B cell (primary cell): ENCODE results near the gene EDDM3A. TPM values are rescaled to one million over a fixed set of nuclear protein-coding genes. Genes with fewer than 3 reads are reported as not detected.

Experiments
- ATAC-seq: fragments of 200-7000 bp; cut with Tn5 transposase; one replicate; pipeline ENCODE4 v1.10.0; 2021; ENCODE audit warnings: low read depth, mild to moderate bottlenecking, moderate number of reproducible peaks, moderate library complexity
- CTCF ChIA-PET: fragments of 350-600 bp; sonication (Branson Sonifier 250); formaldehyde crosslinking; loops from one replicate; lab custom pipeline; 2021; ENCODE audit warnings: antibody characterized with exemption, inconsistent platforms; lab: Charles Lee
- POLR2A ChIA-PET: fragments of 350-600 bp; sonication (Branson Sonifier 250); formaldehyde crosslinking; loops from one replicate; lab custom pipeline; 2021; ENCODE audit warnings: antibody characterized with exemption; lab: Charles Lee
- DNase-seq: peaks from one replicate; pipeline ENCODE4 v3.0.0; 2013
- H2AFZ ChIP-seq: 2 replicates; pipeline ENCODE4 v1.6.1; 2012; ENCODE audit warnings: mild to moderate bottlenecking, low read depth, low read length; ENCODE audit not compliant: insufficient read depth, poor library complexity, severe bottlenecking
- H3K27ac ChIP-seq, 2 donors: 1 replicate in 1 of 2; 2 replicates in 1 of 2; pipeline ENCODE4 v1.5.1; 2012 to 2013; ENCODE audit warnings: low read length in 2 of 2, mild to moderate bottlenecking in 2 of 2, moderate library complexity in 1 of 2
- H3K27me3 ChIP-seq, 4 experiments: fragments of 200-600 bp in 1 of 4; sonication (generic) in 1 of 4; replicated peaks in 1 of 4; 1 replicate in 2 of 4; 2 replicates in 2 of 4; pipeline versions ENCODE4 v1.6.1 to v1.7.0; 2013 to 2016; ENCODE audit warnings: low read length in 3 of 4, mild to moderate bottlenecking in 2 of 4, mixed read lengths in 1 of 4, moderate library complexity in 1 of 4; ENCODE audit not compliant: insufficient read depth in 4 of 4, control insufficient read depth in 3 of 4; ENCODE audit errors: control extremely low read depth in 1 of 4
- H3K36me3 ChIP-seq, 2 experiments: replicated peaks in 1 of 2; 1 replicate in 1 of 2; 2 replicates in 1 of 2; pipeline versions ENCODE4 v1.6.1 to v1.7.1; 2013; ENCODE audit warnings: low read length in 1 of 2; ENCODE audit not compliant: insufficient read depth in 2 of 2, control insufficient read depth in 1 of 2; ENCODE audit errors: control extremely low read depth in 1 of 2, extremely low read depth in 1 of 2
- H3K4me1 ChIP-seq, 2 donors: fragments of 200-600 bp in 1 of 2; sonication (generic) in 1 of 2; 1 replicate in 1 of 2; 2 replicates in 1 of 2; pipeline versions ENCODE4 v1.5.1 to v1.6.1; 2013 to 2017; ENCODE audit warnings: low read length in 2 of 2; ENCODE audit not compliant: control insufficient read depth in 2 of 2, insufficient read depth in 2 of 2
- H3K4me2 ChIP-seq: replicated peaks from 2 replicates; pipeline ENCODE3; 2012; ENCODE audit warnings: mild to moderate bottlenecking, low read depth, low read length; ENCODE audit not compliant: poor library complexity, severe bottlenecking
- H3K4me3 ChIP-seq, 5 experiments: fragments of 200-600 bp in 1 of 5; sonication (generic) in 1 of 5; 1 replicate in 3 of 5; 2 replicates in 2 of 5; pipeline versions ENCODE4 v1.5.1 to v1.7.0; 2011 to 2016; ENCODE audit warnings: low read length in 4 of 5, mild to moderate bottlenecking in 4 of 5, low read depth in 2 of 5, control low read depth in 1 of 5, moderate library complexity in 1 of 5; ENCODE audit not compliant: insufficient read depth in 1 of 5; ENCODE audit errors: control extremely low read depth in 1 of 5, extremely low read depth in 1 of 5
- H3K79me2 ChIP-seq: fragments of 200-600 bp; sonication (generic); one replicate; pipeline ENCODE4 v1.6.0; 2016; ENCODE audit warnings: low read length; ENCODE audit not compliant: control insufficient read depth, insufficient read depth
- H3K9ac ChIP-seq: fragments of 200-600 bp; sonication (generic); 2 replicates; pipeline ENCODE4 v1.6.1; 2017; ENCODE audit warnings: mild to moderate bottlenecking, low read length, moderate library complexity
- H3K9me3 ChIP-seq, 3 donors: one replicate each; pipeline versions ENCODE4 v1.6.1 to v1.7.1; 2013; ENCODE audit warnings: low read length in 2 of 3; ENCODE audit not compliant: control insufficient read depth in 2 of 3, insufficient read depth in 1 of 3; ENCODE audit errors: control extremely low read depth in 1 of 3
- H4K20me1 ChIP-seq: 2 replicates; pipeline ENCODE4 v1.6.0; 2012; ENCODE audit warnings: mild to moderate bottlenecking, low read length; ENCODE audit not compliant: insufficient read depth, control insufficient read depth, poor library complexity, severe bottlenecking
- H3K27ac Mint-ChIP-seq: one replicate; pipeline ENCODE4 v1.8.0; 2021; ENCODE audit warnings: mixed read lengths
- H3K27me3 Mint-ChIP-seq: one replicate; pipeline ENCODE4 v1.8.0; 2021; ENCODE audit warnings: mixed read lengths
- H3K4me1 Mint-ChIP-seq: one replicate; pipeline ENCODE4 v1.8.0; 2021; ENCODE audit warnings: mixed read lengths
- H3K4me3 Mint-ChIP-seq: one replicate; pipeline ENCODE4 v1.8.0; 2021; ENCODE audit warnings: mixed read lengths
- H3K9me3 Mint-ChIP-seq: one replicate; pipeline ENCODE4 v1.8.0; 2022; ENCODE audit warnings: mixed read lengths; ENCODE audit not compliant: insufficient read depth
- EZH2 ChIP-seq: IDR thresholded peaks from 2 replicates; pipeline ENCODE4 v1.6.1; 2012; ENCODE audit warnings: borderline replicate concordance, low read depth, mild to moderate bottlenecking, moderate library complexity, low read length; ENCODE audit not compliant: insufficient read depth, poor library complexity, severe bottlenecking
- WGBS: methylation state at CpG from one replicate; pipeline ENCODE4 v1.1.5; 2013; ENCODE audit warnings: missing lambda C conversion rate; ENCODE audit not compliant: insufficient coverage; 5-methylcytosine and 5-hydroxymethylcytosine counted together
- intact Hi-C: fragments of 100-400 bp; cut with micrococcal nuclease; formaldehyde crosslinking; loops from one replicate; pipeline ENCODE4 v1.10.0; 2022
- polyA plus RNA-seq: library from polyadenylated mRNA; depleted of rRNA; stranded (reverse); fragments of >200 nt; gene quantifications from 2 replicates; pipeline ENCODE4 v1.2.3, GENCODE V29; 2012
- total RNA-seq, 2 donors: library from RNA; stranded (reverse); fragments of 120-200 nt in 1 of 2; gene quantifications; 1 replicate in 1 of 2; 2 replicates in 1 of 2; pipeline versions ENCODE4 v1.2.3 to v1.2.4, GENCODE V29; 2013 to 2022
- TF ChIP-seq, protein P1 (sequence below): fragments of 200-600 bp; IDR thresholded peaks from one replicate; pipeline ENCODE4 v1.8.0; 2022; ENCODE audit warnings: antibody characterized with exemption, mild to moderate bottlenecking

Gene EDDM3A
- total and polyA plus RNA-seq, 2 donors (not counting 1 experiment from before 2014, with no cell fraction given) = not detected

DNA sequence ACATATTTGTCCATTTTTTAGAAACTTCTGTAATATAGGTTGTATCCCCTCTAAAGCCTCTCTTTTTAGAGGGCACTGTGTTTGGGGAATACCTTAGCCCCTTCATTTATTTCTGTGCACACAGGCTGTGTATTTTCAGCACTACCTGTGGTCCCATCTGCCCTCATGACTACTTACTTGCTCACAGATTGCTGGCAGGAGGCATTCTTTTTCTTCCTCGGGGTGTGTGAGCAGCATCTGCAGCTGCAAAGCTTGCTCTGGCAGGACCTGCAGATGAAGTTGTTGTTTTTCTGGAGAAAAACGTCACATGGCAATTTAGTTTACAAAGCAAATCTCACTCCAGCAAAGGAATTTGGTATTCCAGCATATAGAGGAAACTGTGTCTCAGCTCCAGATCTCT lies 32.8 kb upstream of the EDDM3A start:
- no peaks in the 10 kb centered on the region for H3K36me3 ChIP-seq
- TF ChIP-seq EZH2 = no peak
- TF ChIP-seq, protein P1, sequence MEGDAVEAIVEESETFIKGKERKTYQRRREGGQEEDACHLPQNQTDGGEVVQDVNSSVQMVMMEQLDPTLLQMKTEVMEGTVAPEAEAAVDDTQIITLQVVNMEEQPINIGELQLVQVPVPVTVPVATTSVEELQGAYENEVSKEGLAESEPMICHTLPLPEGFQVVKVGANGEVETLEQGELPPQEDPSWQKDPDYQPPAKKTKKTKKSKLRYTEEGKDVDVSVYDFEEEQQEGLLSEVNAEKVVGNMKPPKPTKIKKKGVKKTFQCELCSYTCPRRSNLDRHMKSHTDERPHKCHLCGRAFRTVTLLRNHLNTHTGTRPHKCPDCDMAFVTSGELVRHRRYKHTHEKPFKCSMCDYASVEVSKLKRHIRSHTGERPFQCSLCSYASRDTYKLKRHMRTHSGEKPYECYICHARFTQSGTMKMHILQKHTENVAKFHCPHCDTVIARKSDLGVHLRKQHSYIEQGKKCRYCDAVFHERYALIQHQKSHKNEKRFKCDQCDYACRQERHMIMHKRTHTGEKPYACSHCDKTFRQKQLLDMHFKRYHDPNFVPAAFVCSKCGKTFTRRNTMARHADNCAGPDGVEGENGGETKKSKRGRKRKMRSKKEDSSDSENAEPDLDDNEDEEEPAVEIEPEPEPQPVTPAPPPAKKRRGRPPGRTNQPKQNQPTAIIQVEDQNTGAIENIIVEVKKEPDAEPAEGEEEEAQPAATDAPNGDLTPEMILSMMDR = no peak
- no peak overlapping the region for H3K4me3 ChIP-seq
- peak overlapping the region; percentile 80 for H3K27ac Mint-ChIP-seq
- H3K4me1 ChIP-seq = peaks cover 16 to 51% of the 10 kb centered on the region in 2 donors
- H4K20me1 ChIP-seq = no peaks in the 10 kb centered on the region
- H3K9ac ChIP-seq = no peak overlapping the region
- peaks cover 3% of the 10 kb centered on the region for H3K9me3 Mint-ChIP-seq
- CTCF ChIA-PET = interaction anchor here (0.9 to 3.8 kb wide), 4 partner anchors 12 to 143 kb away, joined by 3 to 15 read pairs (median 9); no protein-coding TSS in a partner anchor
- H3K4me1 Mint-ChIP-seq = peaks cover 46% of the 10 kb centered on the region
- H3K4me3 Mint-ChIP-seq = peak overlapping the region; percentile 8
- H3K9me3 ChIP-seq = peaks cover 0 to 8% (median 2%) of the 10 kb centered on the region in 3 donors
- peak overlapping the region in 1 of 2 donors; percentile 51 for H3K27ac ChIP-seq
- ATAC-seq = no peak
- no peak for DNase-seq
- H3K27me3 Mint-ChIP-seq = no peaks in the 10 kb centered on the region
- WGBS = 40% methylated on average over 1 of the region's 2 CpGs
- POLR2A ChIA-PET = no interaction called here
- peak overlapping the region; percentile 52 for H2AFZ ChIP-seq
- no peaks in the 10 kb centered on the region for H3K27me3 ChIP-seq
- intact Hi-C loops = no loop called here
- H3K4me2 ChIP-seq = peak overlapping the region; percentile 24
- H3K79me2 ChIP-seq = no peaks in the 10 kb centered on the region

DNA sequence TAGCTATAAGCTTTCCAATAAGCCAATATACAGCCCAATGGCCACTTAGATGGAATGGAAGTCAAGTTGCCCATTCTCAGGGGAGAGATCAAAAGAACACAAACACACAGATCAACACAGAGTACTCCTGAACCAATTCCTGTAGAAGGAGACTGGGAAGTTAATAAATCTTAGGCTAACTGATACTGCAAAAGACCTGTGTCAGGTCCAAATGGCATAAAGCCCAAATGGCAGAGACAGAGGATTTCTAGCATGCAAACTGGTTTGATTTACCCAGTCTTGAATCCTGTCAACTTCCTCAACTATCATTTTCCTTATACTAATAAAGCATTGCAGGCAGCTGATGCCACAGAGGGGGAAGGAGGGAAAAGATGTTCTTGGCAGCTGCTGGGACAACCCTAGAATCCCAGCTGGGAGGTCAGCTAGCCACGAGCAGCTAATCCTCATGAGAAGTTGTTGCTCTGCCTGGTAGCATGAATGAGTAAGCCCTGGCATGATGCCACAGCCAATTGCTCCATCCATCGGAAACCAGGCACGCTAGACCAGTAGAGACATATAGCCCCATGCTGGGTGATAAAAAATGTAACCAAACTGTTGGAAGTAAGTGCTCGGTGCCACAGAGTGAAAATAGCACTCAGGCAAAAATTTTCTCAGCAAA lies 31.0 kb upstream of the EDDM3A start:
- Mint-ChIP-seq H3K9me3 (peaks cover 3% of the 10 kb centered on the region), H3K27me3 (no peaks in the 10 kb centered on the region), H3K4me3 (peak overlapping the region; percentile 59), H3K4me1 (peaks cover 60% of the 10 kb centered on the region), H3K27ac (peak overlapping the region; percentile 97)
- Histone ChIP-seq H3K4me1 (peaks cover 23 to 66% of the 10 kb centered on the region in 2 donors), H3K79me2 (no peaks in the 10 kb centered on the region), H3K27me3 (no peaks in the 10 kb centered on the region), H3K27ac (peak overlapping the region; percentile 86 to 87), H3K9me3 (peaks cover 0 to 11% (median 0%) of the 10 kb centered on the region in 3 donors), H2AFZ (peak overlapping the region; percentile 34), H4K20me1 (no peaks in the 10 kb centered on the region), H3K4me2 (peak overlapping the region; percentile 56), H3K9ac (peak overlapping the region; percentile 9), H3K4me3 (peak overlapping the region in 1 of 5 experiments; percentile 27), H3K36me3 (no peaks in the 10 kb centered on the region)
- DNase-seq (no peak), ATAC-seq (no peak)
- TF ChIP-seq, protein P1 = no peak
- TF ChIP-seq EZH2 = no peak
- WGBS = 58% methylated on average over 1 of the region's 4 CpGs
- ChIA-PET CTCF (interaction anchor here (0.7 to 2.8 kb wide), 12 partner anchors 10 to 159 kb away, joined by 3 to 12 read pairs (median 4); no protein-coding TSS in a partner anchor), POLR2A (interaction anchor here (0.5 to 1.6 kb wide), 4 partner anchors 64 to 398 kb away, joined by 4 to 9 read pairs (median 4); partner anchors contain the start of gene RNASE6)
- intact Hi-C loops = loop anchor here (2.0 kb wide), 1 partner anchor 68 kb away; no protein-coding TSS in a partner anchor
